ENCODE results near the gene PELI2. TPM values are rescaled to one million over a fixed set of nuclear protein-coding genes. Genes with fewer than 3 reads are reported as not detected.

The PELI2 gene
- total RNA-seq, 1 donor from 2014 or later = 33.7 TPM

- Mint-ChIP-seq H3K9me3 (no peaks in the 10 kb centered on the region), H3K4me1 (ENCODE audit: unreplicated experiment) (no peaks in the 10 kb centered on the region), H3K4me3 (no peak overlapping the region), H3K27me3 (no peaks in the 10 kb centered on the region), H3K27ac (no peak overlapping the region), H3K36me3 (peaks cover 3% of the 10 kb centered on the region)
- DNase-seq (ENCODE audit: extremely low spot score, unreplicated experiment) = no peak
- no peak for TF ChIP-seq CTCF (conservative IDR thresholded peaks at IDR 0.05)
Measured at GRCh38 chr14:56274556-56274955, 156.3 kb downstream of the PELI2 start.

- Mint-ChIP-seq H3K4me3 (no peak overlapping the region), H3K4me1 (ENCODE audit: unreplicated experiment) (no peaks in the 10 kb centered on the region), H3K9me3 (no peaks in the 10 kb centered on the region), H3K27me3 (no peaks in the 10 kb centered on the region), H3K27ac (no peak overlapping the region), H3K36me3 (peaks cover 3% of the 10 kb centered on the region)
- DNase-seq (ENCODE audit: extremely low spot score, unreplicated experiment) = no peak
- no peak for TF ChIP-seq CTCF (conservative IDR thresholded peaks at IDR 0.05)
Measured at GRCh38 chr14:56276108-56276507, 157.9 kb downstream of the PELI2 start.

GRCh38 chr14:56278383-56278782 is 160.2 kb downstream of the PELI2 start:
- Mint-ChIP-seq H3K27me3 (no peaks in the 10 kb centered on the region), H3K27ac (no peak overlapping the region), H3K9me3 (no peaks in the 10 kb centered on the region), H3K4me3 (no peak overlapping the region), H3K36me3 (peaks cover 3% of the 10 kb centered on the region), H3K4me1 (ENCODE audit: unreplicated experiment) (no peaks in the 10 kb centered on the region)
- TF ChIP-seq CTCF (conservative IDR thresholded peaks at IDR 0.05) = no peak
- DNase-seq (ENCODE audit: extremely low spot score, unreplicated experiment) = no peak

- Mint-ChIP-seq H3K9me3 (no peaks in the 10 kb centered on the region), H3K4me1 (ENCODE audit: unreplicated experiment) (no peaks in the 10 kb centered on the region), H3K27me3 (no peaks in the 10 kb centered on the region), H3K4me3 (no peak overlapping the region), H3K36me3 (no peaks in the 10 kb centered on the region), H3K27ac (no peak overlapping the region)
- no peak for DNase-seq (ENCODE audit: extremely low spot score, unreplicated experiment)
- peak; percentile 60 for TF ChIP-seq CTCF (conservative IDR thresholded peaks at IDR 0.05)
Measured at GRCh38 chr14:56280843-56281242, 162.6 kb downstream of the PELI2 start.

- DNase-seq (ENCODE audit: extremely low spot score, unreplicated experiment) = no peak
- Mint-ChIP-seq H3K9me3 (no peaks in the 10 kb centered on the region), H3K27me3 (no peaks in the 10 kb centered on the region), H3K36me3 (no peaks in the 10 kb centered on the region), H3K4me1 (ENCODE audit: unreplicated experiment) (no peaks in the 10 kb centered on the region), H3K27ac (no peak overlapping the region), H3K4me3 (no peak overlapping the region)
- TF ChIP-seq CTCF (conservative IDR thresholded peaks at IDR 0.05) = no peak
Measured at GRCh38 chr14:56282179-56282578, 164.0 kb downstream of the PELI2 start.

- TF ChIP-seq CTCF (conservative IDR thresholded peaks at IDR 0.05) = no peak
- no peak overlapping the region for H3K4me3 Mint-ChIP-seq
Measured at GRCh38 chr14:56284641-56285040, 166.4 kb downstream of the PELI2 start.

More at GRCh38 chr14:56284641-56285040, 166.4 kb downstream of the PELI2 start:
- no peak for DNase-seq (ENCODE audit: extremely low spot score, unreplicated experiment)
- no peak overlapping the region for H3K27ac Mint-ChIP-seq
- H3K36me3 Mint-ChIP-seq = peaks cover 7% of the 10 kb centered on the region
- no peaks in the 10 kb centered on the region for H3K9me3 Mint-ChIP-seq
- no peaks in the 10 kb centered on the region for H3K4me1 Mint-ChIP-seq (ENCODE audit: unreplicated experiment)
- H3K27me3 Mint-ChIP-seq = no peaks in the 10 kb centered on the region

Data from type B pancreatic cell (in vitro differentiated cells).